SK-N-SH (cell line): Measurements from ENCODE around the gene PABPC5.

Experiments used
- CHD2 ChIP-seq: fragments of 150-350 bp; IDR thresholded peaks from 2 replicates; pipeline ENCODE4 v1.6.1; 2018; ENCODE audit warnings: low read length; ENCODE audit not compliant: partially characterized antibody
- EP300 ChIP-seq, 2 experiments: IDR thresholded peaks; 2 replicates each; pipeline versions ENCODE4 v1.4.0 to v1.6.1; 2012; ENCODE audit warnings: borderline replicate concordance in 1 of 2, low read depth in 1 of 2, low read length in 1 of 2
- MXI1 ChIP-seq: IDR thresholded peaks from 2 replicates; pipeline ENCODE4 v1.6.1; 2012; ENCODE audit warnings: mild to moderate bottlenecking, low read depth, low read length, improper control_type of control experiment
- RAD21 ChIP-seq: IDR thresholded peaks from 2 replicates; pipeline ENCODE4 v1.6.1; 2012; ENCODE audit warnings: mild to moderate bottlenecking, low read length
- RCOR1 ChIP-seq: fragments of 150-350 bp; IDR thresholded peaks from 2 replicates; pipeline ENCODE4 v1.6.1; 2017; ENCODE audit warnings: antibody characterized with exemption, low read length
- RFX5 ChIP-seq: IDR thresholded peaks from 2 replicates; pipeline ENCODE4 v1.6.1; 2012; ENCODE audit warnings: mild to moderate bottlenecking, improper control_type of control experiment, low read length
- SIN3A ChIP-seq: IDR thresholded peaks from 2 replicates; pipeline ENCODE4 v1.6.1; 2012; ENCODE audit warnings: low read depth, mild to moderate bottlenecking, low read length, moderate library complexity, borderline replicate concordance
- TF ChIP-seq, protein P1 (sequence below): fragments of 200-600 bp; sonication (generic); IDR thresholded peaks from 2 replicates; pipeline ENCODE4 v1.6.1; 2017; ENCODE audit warnings: antibody characterized with exemption, mild to moderate bottlenecking, moderate library complexity
- TF ChIP-seq, protein P2 (sequence below): IDR thresholded peaks from 2 replicates; pipeline ENCODE4 v1.4.0; 2012; ENCODE audit warnings: low read depth

GRCh38 chrX:91434351-91435168 is at the start of gene PABPC5:
- TF ChIP-seq, protein P1, sequence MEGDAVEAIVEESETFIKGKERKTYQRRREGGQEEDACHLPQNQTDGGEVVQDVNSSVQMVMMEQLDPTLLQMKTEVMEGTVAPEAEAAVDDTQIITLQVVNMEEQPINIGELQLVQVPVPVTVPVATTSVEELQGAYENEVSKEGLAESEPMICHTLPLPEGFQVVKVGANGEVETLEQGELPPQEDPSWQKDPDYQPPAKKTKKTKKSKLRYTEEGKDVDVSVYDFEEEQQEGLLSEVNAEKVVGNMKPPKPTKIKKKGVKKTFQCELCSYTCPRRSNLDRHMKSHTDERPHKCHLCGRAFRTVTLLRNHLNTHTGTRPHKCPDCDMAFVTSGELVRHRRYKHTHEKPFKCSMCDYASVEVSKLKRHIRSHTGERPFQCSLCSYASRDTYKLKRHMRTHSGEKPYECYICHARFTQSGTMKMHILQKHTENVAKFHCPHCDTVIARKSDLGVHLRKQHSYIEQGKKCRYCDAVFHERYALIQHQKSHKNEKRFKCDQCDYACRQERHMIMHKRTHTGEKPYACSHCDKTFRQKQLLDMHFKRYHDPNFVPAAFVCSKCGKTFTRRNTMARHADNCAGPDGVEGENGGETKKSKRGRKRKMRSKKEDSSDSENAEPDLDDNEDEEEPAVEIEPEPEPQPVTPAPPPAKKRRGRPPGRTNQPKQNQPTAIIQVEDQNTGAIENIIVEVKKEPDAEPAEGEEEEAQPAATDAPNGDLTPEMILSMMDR, result no peak
- TF ChIP-seq EP300 (IDR thresholded peaks at IDR 0.05; ENCODE audit: borderline replicate concordance in 1 of 2, low read depth in 1 of 2, low read length in 1 of 2), result no peak
- TF ChIP-seq RFX5, result no peak
- no peak for TF ChIP-seq SIN3A
- TF ChIP-seq MXI1, result no peak
- TF ChIP-seq RAD21, result no peak
- TF ChIP-seq, protein P2, sequence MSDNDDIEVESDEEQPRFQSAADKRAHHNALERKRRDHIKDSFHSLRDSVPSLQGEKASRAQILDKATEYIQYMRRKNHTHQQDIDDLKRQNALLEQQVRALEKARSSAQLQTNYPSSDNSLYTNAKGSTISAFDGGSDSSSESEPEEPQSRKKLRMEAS, result peak; percentile 60; the same call in 1 of the 2 replicates
- peak; percentile 32 for TF ChIP-seq CHD2
- TF ChIP-seq RCOR1, result no peak
